ENCODE data around the gene UFM1. TPM values are rescaled to one million over a fixed set of nuclear protein-coding genes. Genes with fewer than 3 reads are reported as not detected.

Gene UFM1
- polyA plus RNA-seq, 3 donors: 36.0 to 56.6 (median 41.8) TPM

DNA sequence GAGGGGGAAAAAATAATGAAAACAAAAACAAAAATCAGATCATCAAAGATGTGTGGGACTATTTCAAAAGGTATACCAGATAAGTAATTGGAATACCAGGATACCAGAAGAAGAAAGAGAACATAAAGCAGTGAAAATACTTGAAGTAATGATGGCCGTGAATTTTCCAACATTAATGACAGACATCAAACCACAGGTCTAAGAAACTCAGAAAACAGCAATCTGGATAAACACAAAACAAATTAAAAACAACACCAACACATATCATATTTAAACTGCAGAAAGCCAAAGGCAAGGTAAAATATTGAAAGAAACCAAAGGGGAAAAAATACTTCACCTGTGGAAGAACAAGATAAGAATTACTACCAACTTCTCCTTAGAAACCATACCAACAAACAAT is 24.2 kb upstream of the UFM1 start:
- Histone ChIP-seq H3K36me3 (replicated peaks in 1 of 2; ENCODE audit: control insufficient read depth in 1 of 2, insufficient read depth in 2 of 2, low read length in 2 of 2) (no peaks in the 10 kb centered on the region), H3K4me2 (replicated peaks; ENCODE audit: extremely low read depth, low read length, poor library complexity, severe bottlenecking) (no peak overlapping the region), H3K4me3 (replicated peaks in 1 of 3; ENCODE audit: low read depth in 2 of 3, low read length in 3 of 3) (no peak overlapping the region), H3K27ac (ENCODE audit: low read depth in 1 of 2, low read length in 2 of 2) (no peak overlapping the region), H3K4me1 (ENCODE audit: control insufficient read depth in 1 of 2, insufficient read depth in 2 of 2, low read length in 2 of 2) (no peaks in the 10 kb centered on the region), H3K9ac (ENCODE audit: insufficient read depth, low read length, poor library complexity, severe bottlenecking) (no peak overlapping the region), H3K79me2 (ENCODE audit: insufficient read depth, low read length) (no peaks in the 10 kb centered on the region), H2AFZ (ENCODE audit: insufficient read depth, low read depth, low read length, poor library complexity, severe bottlenecking) (no peak overlapping the region), H4K20me1 (ENCODE audit: insufficient read depth, low read length) (no peaks in the 10 kb centered on the region), H3K9me3 (replicated peaks in 1 of 2; ENCODE audit: control insufficient read depth in 1 of 2, insufficient read depth in 1 of 2, low read length in 2 of 2) (no peaks in the 10 kb centered on the region), H3K27me3 (ENCODE audit: control insufficient read depth in 2 of 2, insufficient read depth in 2 of 2, low read length in 2 of 2) (no peaks in the 10 kb centered on the region)
- peaks cover 0 to 6% (median 3%) of the 10 kb centered on the region in 7 donors for H3K9me3 Mint-ChIP-seq
- H3K27me3 Mint-ChIP-seq (ENCODE audit: low read depth in 3 of 3): peaks cover 0 to 5% (median 3%) of the 10 kb centered on the region in 3 donors
- H3K4me1 Mint-ChIP-seq: no peaks in the 10 kb centered on the region
- WGBS (ENCODE audit: insufficient coverage): no CpG with 5 or more reads among the region's 1 CpG
- DNase-seq: no peak
- TF ChIP-seq, protein P1, sequence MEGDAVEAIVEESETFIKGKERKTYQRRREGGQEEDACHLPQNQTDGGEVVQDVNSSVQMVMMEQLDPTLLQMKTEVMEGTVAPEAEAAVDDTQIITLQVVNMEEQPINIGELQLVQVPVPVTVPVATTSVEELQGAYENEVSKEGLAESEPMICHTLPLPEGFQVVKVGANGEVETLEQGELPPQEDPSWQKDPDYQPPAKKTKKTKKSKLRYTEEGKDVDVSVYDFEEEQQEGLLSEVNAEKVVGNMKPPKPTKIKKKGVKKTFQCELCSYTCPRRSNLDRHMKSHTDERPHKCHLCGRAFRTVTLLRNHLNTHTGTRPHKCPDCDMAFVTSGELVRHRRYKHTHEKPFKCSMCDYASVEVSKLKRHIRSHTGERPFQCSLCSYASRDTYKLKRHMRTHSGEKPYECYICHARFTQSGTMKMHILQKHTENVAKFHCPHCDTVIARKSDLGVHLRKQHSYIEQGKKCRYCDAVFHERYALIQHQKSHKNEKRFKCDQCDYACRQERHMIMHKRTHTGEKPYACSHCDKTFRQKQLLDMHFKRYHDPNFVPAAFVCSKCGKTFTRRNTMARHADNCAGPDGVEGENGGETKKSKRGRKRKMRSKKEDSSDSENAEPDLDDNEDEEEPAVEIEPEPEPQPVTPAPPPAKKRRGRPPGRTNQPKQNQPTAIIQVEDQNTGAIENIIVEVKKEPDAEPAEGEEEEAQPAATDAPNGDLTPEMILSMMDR (IDR thresholded peaks at IDR 0.05): no peak
- H3K4me3 Mint-ChIP-seq: no peak overlapping the region
- no peaks in the 10 kb centered on the region for H3K36me3 Mint-ChIP-seq
- intact Hi-C loops (cut with micrococcal nuclease): no loop called here
- no peak overlapping the region for H3K27ac Mint-ChIP-seq

DNA sequence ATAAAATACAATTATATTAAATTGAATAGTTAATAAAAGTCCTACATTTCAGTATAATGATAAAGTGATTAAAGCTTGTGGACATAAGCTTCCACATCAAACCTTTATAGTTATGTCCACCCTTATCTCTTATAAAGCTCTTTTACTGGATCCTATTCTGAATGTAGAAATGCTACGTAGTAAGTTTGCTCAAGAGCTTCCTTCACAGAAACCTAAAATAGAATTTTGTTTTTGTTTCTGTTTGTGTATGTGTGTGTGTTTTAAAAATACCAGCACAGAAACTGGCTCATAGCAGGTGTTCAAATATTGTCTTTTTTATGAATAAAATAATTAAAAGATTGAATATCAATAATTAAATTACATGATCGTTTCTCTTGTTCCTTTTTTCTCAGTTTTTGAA is 21.0 kb upstream of the UFM1 start:
- no peaks in the 10 kb centered on the region for H3K9me3 ChIP-seq (replicated peaks in 1 of 2; ENCODE audit: control insufficient read depth in 1 of 2, insufficient read depth in 1 of 2, low read length in 2 of 2)
- H3K4me1 ChIP-seq (ENCODE audit: control insufficient read depth in 1 of 2, insufficient read depth in 2 of 2, low read length in 2 of 2): no peaks in the 10 kb centered on the region
- no peak overlapping the region for H3K27ac ChIP-seq (ENCODE audit: low read depth in 1 of 2, low read length in 2 of 2)
- H4K20me1 ChIP-seq (ENCODE audit: insufficient read depth, low read length): no peaks in the 10 kb centered on the region
- H3K4me3 ChIP-seq (replicated peaks in 1 of 3; ENCODE audit: low read depth in 2 of 3, low read length in 3 of 3): no peak overlapping the region
- Mint-ChIP-seq H3K27ac (no peak overlapping the region), H3K36me3 (no peaks in the 10 kb centered on the region), H3K27me3 (ENCODE audit: low read depth in 3 of 3) (peaks cover 0 to 6% (median 3%) of the 10 kb centered on the region in 3 donors), H3K4me3 (no peak overlapping the region), H3K9me3 (peaks cover 0 to 6% (median 2%) of the 10 kb centered on the region in 7 donors), H3K4me1 (no peaks in the 10 kb centered on the region)
- no peak for DNase-seq
- no peak overlapping the region for H2AFZ ChIP-seq (ENCODE audit: insufficient read depth, low read depth, low read length, poor library complexity, severe bottlenecking)
- H3K4me2 ChIP-seq (replicated peaks; ENCODE audit: extremely low read depth, low read length, poor library complexity, severe bottlenecking): no peak overlapping the region
- no peaks in the 10 kb centered on the region for H3K27me3 ChIP-seq (ENCODE audit: control insufficient read depth in 2 of 2, insufficient read depth in 2 of 2, low read length in 2 of 2)
- no peaks in the 10 kb centered on the region for H3K79me2 ChIP-seq (ENCODE audit: insufficient read depth, low read length)
- no CpG with 5 or more reads among the region's 2 CpGs for WGBS (ENCODE audit: insufficient coverage)
- no peak overlapping the region for H3K9ac ChIP-seq (ENCODE audit: insufficient read depth, low read length, poor library complexity, severe bottlenecking)
- TF ChIP-seq, protein P1 (IDR thresholded peaks at IDR 0.05): no peak
- intact Hi-C loops (cut with micrococcal nuclease): no loop called here
- no peaks in the 10 kb centered on the region for H3K36me3 ChIP-seq (replicated peaks in 1 of 2; ENCODE audit: control insufficient read depth in 1 of 2, insufficient read depth in 2 of 2, low read length in 2 of 2)

All from CD14-positive monocyte (primary cell).